ENCODE data around the gene ADGRB3.

ADGRB3 gene

GRCh38 chr6:69232008-69232407, 596.9 kb downstream of the ADGRB3 start:
- Histone ChIP-seq H2BK15ac (ENCODE audit: low read length) (no peak overlapping the region), H4K8ac (ENCODE audit: low read depth, low read length) (no peak overlapping the region), H3K36me3 (replicated peaks in 1 of 2; ENCODE audit: control insufficient read depth in 2 of 2, insufficient read depth in 2 of 2, low read length in 2 of 2) (no peaks in the 10 kb centered on the region), H2BK5ac (ENCODE audit: low read length) (no peak overlapping the region), H3K27me3 (ENCODE audit: control insufficient read depth in 3 of 3, insufficient read depth in 3 of 3, low read depth in 1 of 3, low read length in 3 of 3) (peaks cover 0 to 2% (median 0%) of the 10 kb centered on the region in 3 experiments), H3K14ac (ENCODE audit: low read length) (no peak overlapping the region), H2AK5ac (ENCODE audit: low read depth, low read length) (no peak overlapping the region), H3K18ac (ENCODE audit: low read length) (no peak overlapping the region), H3K9ac (ENCODE audit: low read depth, low read length, poor library complexity) (no peak overlapping the region), H3K79me1 (ENCODE audit: low read depth, low read length) (no peaks in the 10 kb centered on the region), H3K4me3 (ENCODE audit: low read length in 2 of 2) (no peak overlapping the region), H2BK12ac (ENCODE audit: low read length) (no peak overlapping the region), H2AFZ (ENCODE audit: low read length) (no peak overlapping the region), H3K27ac (replicated peaks; ENCODE audit: low read length) (no peak overlapping the region), H3K4me1 (ENCODE audit: control insufficient read depth in 2 of 2, insufficient read depth in 1 of 2, low read depth in 1 of 2, low read length in 2 of 2) (peaks cover 1 to 4% of the 10 kb centered on the region in 2 donors), H3K23ac (ENCODE audit: low read depth, low read length, poor library complexity) (no peak overlapping the region), H4K91ac (ENCODE audit: low read depth, low read length, poor library complexity) (no peak overlapping the region), H2BK120ac (ENCODE audit: low read depth, low read length) (no peak overlapping the region), H3K9me3 (replicated peaks in 1 of 2; ENCODE audit: control insufficient read depth in 2 of 2, insufficient read depth in 1 of 2, low read depth in 1 of 2, low read length in 2 of 2) (no peaks in the 10 kb centered on the region), H3K4me2 (ENCODE audit: insufficient read depth, low read length, poor library complexity, severe bottlenecking) (no peak overlapping the region), H3K4ac (ENCODE audit: low read length) (no peak overlapping the region)
- DNase-seq (ENCODE audit: low spot score) = no peak
- no CpG with 5 or more reads among the region's 3 CpGs for WGBS, 2 donors (ENCODE audit: extremely low coverage in 2 of 2, insufficient read length in 2 of 2, insufficient replicate concordance in 1 of 2)

- no peak for DNase-seq (ENCODE audit: low spot score)
- peak overlapping the region in 1 of 2 donors; percentile 8 for H3K4me3 ChIP-seq (ENCODE audit: low read length in 2 of 2)
Measured at GRCh38 chr6:69232496-69232895, 597.4 kb downstream of the ADGRB3 start.

GRCh38 chr6:69232911-69233448, 597.9 kb downstream of the ADGRB3 start:
- WGBS, 2 donors (ENCODE audit: extremely low coverage in 2 of 2, insufficient read length in 2 of 2, insufficient replicate concordance in 1 of 2) = no CpG with 5 or more reads among the region's 28 CpGs
- DNase-seq (ENCODE audit: low spot score) = peak; percentile 78
- H3K4me2 ChIP-seq (ENCODE audit: insufficient read depth, low read length, poor library complexity, severe bottlenecking) = peak overlapping the region; percentile 38
- H3K27ac ChIP-seq (replicated peaks; ENCODE audit: low read length) = no peak overlapping the region
- no peak overlapping the region for H2BK5ac ChIP-seq (ENCODE audit: low read length)
- H4K8ac ChIP-seq (ENCODE audit: low read depth, low read length) = no peak overlapping the region
- H2AFZ ChIP-seq (ENCODE audit: low read length) = no peak overlapping the region
- no peak overlapping the region for H2BK120ac ChIP-seq (ENCODE audit: low read depth, low read length)
- no peaks in the 10 kb centered on the region for H3K79me1 ChIP-seq (ENCODE audit: low read depth, low read length)
- H3K23ac ChIP-seq (ENCODE audit: low read depth, low read length, poor library complexity) = no peak overlapping the region
- H3K18ac ChIP-seq (ENCODE audit: low read length) = no peak overlapping the region
- no peak overlapping the region for H3K9ac ChIP-seq (ENCODE audit: low read depth, low read length, poor library complexity)
- no peaks in the 10 kb centered on the region for H3K9me3 ChIP-seq (replicated peaks in 1 of 2; ENCODE audit: control insufficient read depth in 2 of 2, insufficient read depth in 1 of 2, low read depth in 1 of 2, low read length in 2 of 2)
- no peak overlapping the region for H2AK5ac ChIP-seq (ENCODE audit: low read depth, low read length)
- H4K91ac ChIP-seq (ENCODE audit: low read depth, low read length, poor library complexity) = no peak overlapping the region
- H3K36me3 ChIP-seq (replicated peaks in 1 of 2; ENCODE audit: control insufficient read depth in 2 of 2, insufficient read depth in 2 of 2, low read length in 2 of 2) = no peaks in the 10 kb centered on the region
- H2BK12ac ChIP-seq (ENCODE audit: low read length) = no peak overlapping the region
- H3K14ac ChIP-seq (ENCODE audit: low read length) = no peak overlapping the region
- H3K4me3 ChIP-seq (ENCODE audit: low read length in 2 of 2) = peak overlapping the region in 1 of 2 donors; percentile 28
- no peak overlapping the region for H2BK15ac ChIP-seq (ENCODE audit: low read length)
- peaks cover 0 to 2% (median 0%) of the 10 kb centered on the region in 3 experiments for H3K27me3 ChIP-seq (ENCODE audit: control insufficient read depth in 3 of 3, insufficient read depth in 3 of 3, low read depth in 1 of 3, low read length in 3 of 3)
- no peak overlapping the region for H3K4ac ChIP-seq (ENCODE audit: low read length)
- peaks cover 2 to 5% of the 10 kb centered on the region in 2 donors for H3K4me1 ChIP-seq (ENCODE audit: control insufficient read depth in 2 of 2, insufficient read depth in 1 of 2, low read depth in 1 of 2, low read length in 2 of 2)

More at GRCh38 chr6:69232496-69232895, 597.4 kb downstream of the ADGRB3 start:
- H3K9ac ChIP-seq (ENCODE audit: low read depth, low read length, poor library complexity) = no peak overlapping the region
- H2BK15ac ChIP-seq (ENCODE audit: low read length) = no peak overlapping the region
- H3K36me3 ChIP-seq (replicated peaks in 1 of 2; ENCODE audit: control insufficient read depth in 2 of 2, insufficient read depth in 2 of 2, low read length in 2 of 2) = no peaks in the 10 kb centered on the region
- no CpG with 5 or more reads among the region's 8 CpGs for WGBS, 2 donors (ENCODE audit: extremely low coverage in 2 of 2, insufficient read length in 2 of 2, insufficient replicate concordance in 1 of 2)
- H3K27me3 ChIP-seq (ENCODE audit: control insufficient read depth in 3 of 3, insufficient read depth in 3 of 3, low read depth in 1 of 3, low read length in 3 of 3) = peaks cover 0 to 2% (median 0%) of the 10 kb centered on the region in 3 experiments
- H2BK5ac ChIP-seq (ENCODE audit: low read length) = no peak overlapping the region
- no peak overlapping the region for H3K4ac ChIP-seq (ENCODE audit: low read length)
- H3K79me1 ChIP-seq (ENCODE audit: low read depth, low read length) = no peaks in the 10 kb centered on the region
- H2BK120ac ChIP-seq (ENCODE audit: low read depth, low read length) = no peak overlapping the region
- no peak overlapping the region for H3K4me2 ChIP-seq (ENCODE audit: insufficient read depth, low read length, poor library complexity, severe bottlenecking)
- no peak overlapping the region for H2AK5ac ChIP-seq (ENCODE audit: low read depth, low read length)
- H3K18ac ChIP-seq (ENCODE audit: low read length) = no peak overlapping the region
- H2BK12ac ChIP-seq (ENCODE audit: low read length) = no peak overlapping the region
- H3K4me1 ChIP-seq (ENCODE audit: control insufficient read depth in 2 of 2, insufficient read depth in 1 of 2, low read depth in 1 of 2, low read length in 2 of 2) = peaks cover 1 to 4% of the 10 kb centered on the region in 2 donors
- H4K8ac ChIP-seq (ENCODE audit: low read depth, low read length) = no peak overlapping the region
- no peak overlapping the region for H4K91ac ChIP-seq (ENCODE audit: low read depth, low read length, poor library complexity)
- H3K9me3 ChIP-seq (replicated peaks in 1 of 2; ENCODE audit: control insufficient read depth in 2 of 2, insufficient read depth in 1 of 2, low read depth in 1 of 2, low read length in 2 of 2) = no peaks in the 10 kb centered on the region
- no peak overlapping the region for H3K23ac ChIP-seq (ENCODE audit: low read depth, low read length, poor library complexity)
- no peak overlapping the region for H3K14ac ChIP-seq (ENCODE audit: low read length)
- no peak overlapping the region for H2AFZ ChIP-seq (ENCODE audit: low read length)
- H3K27ac ChIP-seq (replicated peaks; ENCODE audit: low read length) = no peak overlapping the region

- H3K18ac ChIP-seq (ENCODE audit: low read length) = no peak overlapping the region
- H2BK5ac ChIP-seq (ENCODE audit: low read length) = no peak overlapping the region
- no peak overlapping the region for H4K91ac ChIP-seq (ENCODE audit: low read depth, low read length, poor library complexity)
- H3K27ac ChIP-seq (replicated peaks; ENCODE audit: low read length) = no peak overlapping the region
- no peak overlapping the region for H3K4ac ChIP-seq (ENCODE audit: low read length)
- H2AFZ ChIP-seq (ENCODE audit: low read length) = no peak overlapping the region
- no peak overlapping the region for H3K23ac ChIP-seq (ENCODE audit: low read depth, low read length, poor library complexity)
- no peak overlapping the region for H3K4me2 ChIP-seq (ENCODE audit: insufficient read depth, low read length, poor library complexity, severe bottlenecking)
- H3K9me3 ChIP-seq (replicated peaks in 1 of 2; ENCODE audit: control insufficient read depth in 2 of 2, insufficient read depth in 1 of 2, low read depth in 1 of 2, low read length in 2 of 2) = no peaks in the 10 kb centered on the region
- no peak overlapping the region for H2AK5ac ChIP-seq (ENCODE audit: low read depth, low read length)
- no peak overlapping the region for H3K9ac ChIP-seq (ENCODE audit: low read depth, low read length, poor library complexity)
- no peak overlapping the region for H4K8ac ChIP-seq (ENCODE audit: low read depth, low read length)
- no peak overlapping the region for H3K4me3 ChIP-seq (ENCODE audit: low read length in 2 of 2)
- no CpG with 5 or more reads among the region's 1 CpG for WGBS, 2 donors (ENCODE audit: extremely low coverage in 2 of 2, insufficient read length in 2 of 2, insufficient replicate concordance in 1 of 2)
- no peak overlapping the region for H2BK120ac ChIP-seq (ENCODE audit: low read depth, low read length)
- no peak overlapping the region for H2BK12ac ChIP-seq (ENCODE audit: low read length)
- H3K36me3 ChIP-seq (replicated peaks in 1 of 2; ENCODE audit: control insufficient read depth in 2 of 2, insufficient read depth in 2 of 2, low read length in 2 of 2) = no peaks in the 10 kb centered on the region
- H2BK15ac ChIP-seq (ENCODE audit: low read length) = no peak overlapping the region
- H3K27me3 ChIP-seq (ENCODE audit: control insufficient read depth in 3 of 3, insufficient read depth in 3 of 3, low read depth in 1 of 3, low read length in 3 of 3) = no peaks in the 10 kb centered on the region
- H3K4me1 ChIP-seq (ENCODE audit: control insufficient read depth in 2 of 2, insufficient read depth in 1 of 2, low read depth in 1 of 2, low read length in 2 of 2) = peaks cover 4% of the 10 kb centered on the region in 2 donors
- no peaks in the 10 kb centered on the region for H3K79me1 ChIP-seq (ENCODE audit: low read depth, low read length)
- no peak overlapping the region for H3K14ac ChIP-seq (ENCODE audit: low read length)
- no peak for DNase-seq (ENCODE audit: low spot score)
Measured at GRCh38 chr6:69238067-69238466, 603.0 kb downstream of the ADGRB3 start.

All from neuronal stem cell (in vitro differentiated cells).